ENCODE results near the gene RYR2.

GRCh38 chr1:237005674-237006073 is 36.3 kb upstream of the RYR2 start:
- TF ChIP-seq EZH2 (IDR thresholded peaks at IDR 0.05; ENCODE audit: borderline replicate concordance), result no peak
- no peak for TF ChIP-seq CTCF (IDR thresholded peaks at IDR 0.05; ENCODE audit: poor library complexity)

Measured in hepatocyte (in vitro differentiated cells).